WERI-Rb-1 (cell line): ENCODE measurements around the gene UBE2G1.

Experiments used
- DNase-seq: peaks from one replicate; pipeline ENCODE4 v3.0.0-alpha.2; 2020
- H3K27ac ChIP-seq: fragments of 250-450 bp; sonication (Bioruptor Pico); 2 replicates; pipeline ENCODE4 v1.5.1; 2020; ENCODE audit warnings: mild to moderate bottlenecking, moderate library complexity
- H3K27me3 ChIP-seq: fragments of 250-450 bp; sonication (Bioruptor Pico); 2 replicates; pipeline ENCODE4 v1.5.1; 2021; ENCODE audit warnings: mild to moderate bottlenecking, low read depth, moderate library complexity; ENCODE audit not compliant: insufficient read depth, severe bottlenecking
- H3K36me3 ChIP-seq: fragments of 250-450 bp; sonication (Bioruptor Pico); 2 replicates; pipeline ENCODE4 v1.5.1; 2020; ENCODE audit warnings: mild to moderate bottlenecking, moderate library complexity
- H3K4me3 ChIP-seq: 2 replicates; pipeline ENCODE4 v1.5.1; 2011; ENCODE audit warnings: low read depth, mild to moderate bottlenecking, control low read depth, low read length
- H3K9me3 ChIP-seq: fragments of 250-450 bp; sonication (Bioruptor Pico); 2 replicates; pipeline ENCODE4 v1.5.1; 2021; ENCODE audit warnings: mild to moderate bottlenecking, moderate library complexity; ENCODE audit not compliant: severe bottlenecking
- TF ChIP-seq, protein P1 (sequence below): IDR thresholded peaks from 2 replicates; pipeline ENCODE4 v1.5.1; 2011; ENCODE audit warnings: low read depth, mild to moderate bottlenecking, control low read depth, inconsistent platforms, low read length

Gene UBE2G1

GRCh38 chr17:4318596-4318995, 47.9 kb downstream of the UBE2G1 start:
- Histone ChIP-seq H3K9me3 (no peaks in the 10 kb centered on the region), H3K27me3 (no peaks in the 10 kb centered on the region), H3K36me3 (no peaks in the 10 kb centered on the region), H3K4me3 (no peak overlapping the region), H3K27ac (no peak overlapping the region)
- TF ChIP-seq, protein P1, sequence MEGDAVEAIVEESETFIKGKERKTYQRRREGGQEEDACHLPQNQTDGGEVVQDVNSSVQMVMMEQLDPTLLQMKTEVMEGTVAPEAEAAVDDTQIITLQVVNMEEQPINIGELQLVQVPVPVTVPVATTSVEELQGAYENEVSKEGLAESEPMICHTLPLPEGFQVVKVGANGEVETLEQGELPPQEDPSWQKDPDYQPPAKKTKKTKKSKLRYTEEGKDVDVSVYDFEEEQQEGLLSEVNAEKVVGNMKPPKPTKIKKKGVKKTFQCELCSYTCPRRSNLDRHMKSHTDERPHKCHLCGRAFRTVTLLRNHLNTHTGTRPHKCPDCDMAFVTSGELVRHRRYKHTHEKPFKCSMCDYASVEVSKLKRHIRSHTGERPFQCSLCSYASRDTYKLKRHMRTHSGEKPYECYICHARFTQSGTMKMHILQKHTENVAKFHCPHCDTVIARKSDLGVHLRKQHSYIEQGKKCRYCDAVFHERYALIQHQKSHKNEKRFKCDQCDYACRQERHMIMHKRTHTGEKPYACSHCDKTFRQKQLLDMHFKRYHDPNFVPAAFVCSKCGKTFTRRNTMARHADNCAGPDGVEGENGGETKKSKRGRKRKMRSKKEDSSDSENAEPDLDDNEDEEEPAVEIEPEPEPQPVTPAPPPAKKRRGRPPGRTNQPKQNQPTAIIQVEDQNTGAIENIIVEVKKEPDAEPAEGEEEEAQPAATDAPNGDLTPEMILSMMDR = no peak
- no peak for DNase-seq

DNA sequence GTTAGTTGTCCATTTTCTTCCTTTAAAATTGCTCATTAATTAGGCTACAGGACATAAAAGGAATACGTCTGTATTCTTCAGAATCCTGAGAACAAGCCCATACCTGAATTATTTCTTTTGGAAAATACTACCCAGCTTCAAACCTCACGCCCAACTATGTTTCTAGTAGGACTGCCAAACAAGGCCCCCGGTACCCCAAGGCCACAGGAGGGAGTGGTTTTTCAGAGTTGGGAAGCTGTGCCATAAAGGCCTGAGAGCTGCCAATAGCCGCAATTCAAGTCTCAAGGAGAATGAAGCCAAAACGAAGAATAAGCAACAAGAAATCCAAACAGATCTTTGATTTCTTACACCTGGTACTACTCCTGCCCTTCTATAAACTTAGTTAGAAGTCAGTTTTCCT, 48.3 kb downstream of the UBE2G1 start:
- H3K9me3 ChIP-seq = no peaks in the 10 kb centered on the region
- H3K4me3 ChIP-seq = no peak overlapping the region
- no peak overlapping the region for H3K27ac ChIP-seq
- TF ChIP-seq, protein P1 = no peak
- no peaks in the 10 kb centered on the region for H3K27me3 ChIP-seq
- no peaks in the 10 kb centered on the region for H3K36me3 ChIP-seq
- no peak for DNase-seq

- no peak overlapping the region for H3K27ac ChIP-seq
Measured at GRCh38 chr17:4317610-4318009, 48.9 kb downstream of the UBE2G1 start.

DNA sequence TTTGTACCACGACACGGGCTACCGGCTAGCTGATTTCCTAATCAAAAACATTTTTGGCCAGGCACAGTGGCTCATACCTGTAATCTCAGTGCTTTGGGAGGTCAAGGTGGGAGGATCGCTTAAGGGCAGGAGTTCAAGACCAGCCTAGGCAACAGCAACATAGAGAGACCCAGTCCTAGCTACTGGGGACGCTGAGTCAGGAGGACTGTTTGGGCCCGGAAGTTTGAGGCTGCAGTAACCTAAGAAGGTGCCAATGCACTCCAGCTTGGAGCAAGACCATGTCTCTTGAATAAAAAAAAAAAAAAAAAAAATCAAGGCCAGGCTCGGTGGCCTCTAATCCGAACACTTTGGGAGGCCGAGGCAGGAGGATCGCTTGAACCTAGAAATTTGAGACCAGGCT, 49.8 kb downstream of the UBE2G1 start:
- no peak for DNase-seq
- TF ChIP-seq, protein P1 = no peak
- H3K27me3 ChIP-seq = no peaks in the 10 kb centered on the region
- no peak overlapping the region for H3K4me3 ChIP-seq
- H3K36me3 ChIP-seq = no peaks in the 10 kb centered on the region
- no peaks in the 10 kb centered on the region for H3K9me3 ChIP-seq
- no peak overlapping the region for H3K27ac ChIP-seq

More at GRCh38 chr17:4317610-4318009, 48.9 kb downstream of the UBE2G1 start:
- TF ChIP-seq, protein P1 = no peak
- Histone ChIP-seq H3K9me3 (no peaks in the 10 kb centered on the region), H3K27me3 (no peaks in the 10 kb centered on the region), H3K36me3 (no peaks in the 10 kb centered on the region), H3K4me3 (no peak overlapping the region)
- DNase-seq = no peak

GRCh38 chr17:4314618-4315017, 51.9 kb downstream of the UBE2G1 start:
- DNase-seq = no peak
- Histone ChIP-seq H3K4me3 (no peak overlapping the region), H3K36me3 (no peaks in the 10 kb centered on the region), H3K27ac (no peak overlapping the region), H3K9me3 (no peaks in the 10 kb centered on the region), H3K27me3 (no peaks in the 10 kb centered on the region)
- TF ChIP-seq, protein P1 = no peak

GRCh38 chr17:4314179-4314578, 52.3 kb downstream of the UBE2G1 start:
- H3K4me3 ChIP-seq = no peak overlapping the region

More at GRCh38 chr17:4314179-4314578, 52.3 kb downstream of the UBE2G1 start:
- H3K27ac ChIP-seq = no peak overlapping the region
- no peaks in the 10 kb centered on the region for H3K27me3 ChIP-seq
- TF ChIP-seq, protein P1 = no peak
- H3K36me3 ChIP-seq = no peaks in the 10 kb centered on the region
- DNase-seq = no peak
- H3K9me3 ChIP-seq = no peaks in the 10 kb centered on the region
